Stimulated activated CD4-positive, alpha-beta T cell treated with anti-CD3 and anti-CD28 coated beads, Interleukin-2, amount 100 ng/mL, for 4 hours (primary cell): ENCODE measurements around the gene DNAH7.
"Not testable (repeated sequence)": the region's sequence is repeated elsewhere in the genome, so short reads cannot be mapped to it uniquely, and the experiment has no call there.

Source experiments
- DNase-seq: peaks from one replicate; pipeline ENCODE4 v3.0.0-alpha.2; 2020; ENCODE audit warnings: low read depth

Gene DNAH7

DNA sequence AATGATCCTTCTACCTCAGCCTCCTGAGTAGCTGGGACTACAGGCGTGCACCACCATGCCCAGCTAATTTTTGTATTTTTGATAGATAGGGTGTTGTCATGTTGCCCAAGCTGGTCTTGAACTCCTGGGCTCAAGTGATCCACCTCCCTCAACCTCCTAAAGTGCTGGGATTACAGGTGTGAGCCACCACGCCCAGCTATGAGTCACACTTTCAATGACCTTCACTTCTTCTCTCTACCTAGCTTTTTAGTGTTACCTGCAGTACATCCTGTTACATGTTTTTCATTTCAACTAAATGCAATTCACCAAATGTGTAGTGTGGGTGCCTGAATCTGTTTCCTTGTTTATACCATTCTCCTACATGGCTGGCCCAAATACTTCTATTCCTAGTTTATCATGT is 347.6 kb downstream of the DNAH7 start:
- no peak for DNase-seq

DNA sequence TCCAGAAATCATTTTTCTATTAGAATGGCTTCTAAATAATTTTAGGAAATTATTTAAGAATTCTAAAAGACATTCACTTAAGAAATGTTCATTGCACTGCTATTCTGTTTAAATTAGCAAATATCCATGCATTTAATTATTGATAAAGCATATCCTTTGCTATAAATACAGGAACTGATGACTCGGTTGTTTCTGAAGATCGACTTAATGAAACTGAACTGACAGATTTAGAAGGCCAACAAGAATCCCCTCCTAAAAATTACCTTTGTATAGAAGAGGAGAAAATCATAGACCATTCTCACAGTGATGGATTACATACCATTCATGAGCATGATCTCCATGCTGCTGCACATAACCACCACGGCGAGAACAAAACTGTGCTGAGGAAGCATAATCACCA is 352.2 kb downstream of the DNAH7 start:
- no peak for DNase-seq

DNA sequence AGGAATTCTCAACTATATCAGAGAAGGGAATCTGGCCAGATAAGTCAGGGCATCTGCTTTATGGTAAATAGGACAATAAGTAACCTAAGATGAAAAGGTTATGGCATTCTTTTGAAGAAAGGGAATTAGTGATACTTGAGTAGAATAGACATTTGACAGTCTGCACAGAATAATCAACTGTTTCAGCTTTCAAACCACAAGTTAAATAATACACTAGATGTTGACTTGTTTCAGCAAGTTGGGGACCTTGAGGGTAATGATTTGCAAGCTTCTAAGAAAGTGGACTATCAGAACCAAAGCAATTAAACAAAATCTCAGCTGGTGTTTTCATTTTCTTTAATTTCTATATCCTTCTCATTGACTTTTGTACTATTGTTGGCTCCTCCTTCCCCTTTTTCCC is 357.2 kb downstream of the DNAH7 start:
- DNase-seq: no peak

DNA sequence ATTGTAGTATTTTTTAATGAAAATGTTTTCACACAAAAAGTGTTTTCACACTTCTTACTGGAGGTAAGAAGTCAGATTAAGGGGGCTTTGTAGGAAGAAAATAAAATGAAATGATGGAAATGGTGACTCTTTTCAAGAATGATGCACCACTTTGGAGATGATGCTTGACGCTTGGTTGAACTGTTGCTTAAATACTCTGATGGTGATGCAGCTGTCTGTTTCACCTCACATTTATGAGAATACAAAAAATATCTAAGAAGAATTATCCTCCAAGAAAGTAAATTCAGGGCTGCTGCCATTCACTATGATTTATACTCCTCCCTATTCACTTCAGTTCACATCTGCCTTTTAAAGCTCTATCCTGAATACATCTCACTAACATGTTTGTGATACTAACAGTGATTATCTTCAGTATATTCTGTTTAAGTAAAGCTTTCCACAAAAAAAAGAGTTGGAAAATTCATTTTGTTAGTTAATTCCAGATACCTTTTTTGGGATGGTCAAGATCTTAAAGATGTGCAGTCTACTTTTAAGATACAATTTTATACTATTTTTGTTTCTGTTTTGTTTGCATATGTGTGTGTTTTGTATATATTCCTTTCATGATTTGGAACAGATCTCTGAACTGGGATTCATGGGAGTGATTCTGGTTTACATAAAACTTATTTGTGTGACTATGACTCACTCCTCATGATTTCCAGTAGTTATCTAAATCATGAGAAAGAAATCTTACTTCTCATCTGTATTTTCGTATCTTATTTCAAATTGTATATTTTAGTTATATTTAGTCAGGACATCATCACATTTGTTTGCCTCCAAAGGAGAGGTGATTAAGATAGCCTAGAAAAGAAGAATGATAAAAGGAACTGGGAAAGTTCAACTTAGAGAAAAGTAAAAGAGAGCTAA is 358.5 kb downstream of the DNAH7 start:
- DNase-seq: no peak

DNA sequence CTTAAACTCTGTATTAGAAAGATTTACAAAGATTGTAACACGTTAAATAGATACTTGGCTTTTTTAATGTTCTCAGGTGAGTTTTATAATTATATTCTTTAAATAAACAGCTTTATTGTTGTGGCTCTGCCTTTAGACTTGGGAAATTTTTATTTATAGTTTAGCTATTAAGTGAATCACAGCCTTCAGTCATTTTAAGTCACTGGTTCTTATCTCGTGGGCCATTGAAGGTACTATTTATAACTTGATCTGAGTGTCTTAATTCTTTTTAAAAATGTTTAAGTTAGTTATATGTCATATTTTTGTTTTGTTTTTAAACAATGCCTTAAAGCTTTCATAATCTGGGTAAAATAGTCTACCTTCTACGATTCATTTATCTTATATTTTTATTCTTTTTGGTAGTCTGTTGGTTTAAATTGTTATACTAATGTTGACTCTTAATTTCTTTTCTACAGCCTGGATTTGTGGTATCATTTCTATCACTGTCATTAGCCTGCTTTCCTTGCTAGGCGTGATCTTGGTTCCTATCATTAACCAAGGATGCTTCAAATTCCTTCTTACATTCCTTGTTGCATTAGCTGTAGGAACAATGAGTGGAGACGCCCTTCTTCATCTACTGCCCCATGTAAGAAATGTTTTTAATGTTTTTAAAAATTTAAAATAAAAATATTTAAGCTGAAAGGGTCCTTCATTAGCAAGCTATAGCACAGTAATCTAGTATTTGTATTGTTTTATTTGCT is 362.3 kb downstream of the DNAH7 start:
- DNase-seq: no peak

DNA sequence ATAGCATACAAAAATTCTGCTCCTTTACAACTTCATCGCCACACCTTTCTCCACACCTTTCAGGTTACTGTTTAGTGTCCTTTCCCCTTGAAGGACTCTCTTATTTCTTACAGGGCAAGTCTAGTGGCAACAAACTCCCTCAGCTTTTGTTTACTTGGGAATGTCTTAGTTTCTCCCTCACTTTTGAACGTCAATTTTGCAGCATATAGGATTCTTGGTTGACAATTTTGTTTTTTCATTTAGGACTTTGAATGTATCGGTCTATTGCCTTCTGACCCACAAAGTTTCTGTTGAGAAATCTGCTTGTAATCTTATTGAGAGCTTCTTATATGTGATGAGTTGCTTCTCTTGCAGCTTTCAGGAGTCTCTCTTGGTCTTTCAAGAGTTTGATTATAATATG is 368.2 kb downstream of the DNAH7 start:
- DNase-seq: no peak

DNA sequence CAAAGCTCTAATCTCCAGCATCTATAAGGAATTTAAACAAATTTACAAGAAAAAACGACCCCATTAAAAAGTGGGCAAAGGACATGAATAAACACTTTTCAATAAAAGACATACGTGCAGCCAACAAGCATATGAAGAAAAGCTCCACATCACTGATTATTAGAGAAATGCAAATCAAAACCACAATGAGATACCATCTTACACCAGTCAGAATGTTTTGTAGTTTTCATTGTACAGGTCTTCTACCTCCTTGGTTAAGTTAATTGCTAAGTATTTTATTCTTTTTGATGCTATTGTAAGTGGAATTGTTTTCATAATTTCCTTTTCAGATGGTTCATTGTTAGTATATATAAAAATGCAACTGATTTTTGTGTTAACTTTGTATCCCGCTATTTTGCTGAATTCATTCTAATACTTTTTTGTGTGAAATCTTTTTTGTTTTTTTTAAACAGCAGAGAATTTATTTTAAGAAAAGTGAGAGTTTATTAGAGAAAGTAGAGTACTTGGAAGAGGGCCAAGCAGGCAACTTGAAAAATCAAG is 370.9 kb downstream of the DNAH7 start:
- DNase-seq: no peak

DNA sequence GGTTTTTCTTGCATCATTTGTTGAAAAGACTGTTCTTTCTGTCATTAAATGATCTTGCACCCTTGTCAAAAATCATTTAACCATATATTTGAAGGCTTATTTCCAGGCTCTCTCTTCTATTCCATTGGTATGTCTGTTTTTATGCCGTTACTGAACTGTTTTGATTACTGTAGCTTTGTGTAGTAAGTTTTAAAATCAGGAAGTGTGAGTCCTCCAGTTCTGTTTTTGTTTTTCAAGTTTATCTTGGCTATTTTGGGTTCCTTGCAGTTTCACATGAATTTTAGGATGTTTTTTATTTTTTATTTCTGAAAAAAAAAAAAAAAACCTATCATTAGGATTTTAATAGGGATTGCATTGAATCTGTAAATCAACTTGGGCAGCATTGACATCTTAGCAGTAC is 372.6 kb downstream of the DNAH7 start:
- DNase-seq: no peak

DNA sequence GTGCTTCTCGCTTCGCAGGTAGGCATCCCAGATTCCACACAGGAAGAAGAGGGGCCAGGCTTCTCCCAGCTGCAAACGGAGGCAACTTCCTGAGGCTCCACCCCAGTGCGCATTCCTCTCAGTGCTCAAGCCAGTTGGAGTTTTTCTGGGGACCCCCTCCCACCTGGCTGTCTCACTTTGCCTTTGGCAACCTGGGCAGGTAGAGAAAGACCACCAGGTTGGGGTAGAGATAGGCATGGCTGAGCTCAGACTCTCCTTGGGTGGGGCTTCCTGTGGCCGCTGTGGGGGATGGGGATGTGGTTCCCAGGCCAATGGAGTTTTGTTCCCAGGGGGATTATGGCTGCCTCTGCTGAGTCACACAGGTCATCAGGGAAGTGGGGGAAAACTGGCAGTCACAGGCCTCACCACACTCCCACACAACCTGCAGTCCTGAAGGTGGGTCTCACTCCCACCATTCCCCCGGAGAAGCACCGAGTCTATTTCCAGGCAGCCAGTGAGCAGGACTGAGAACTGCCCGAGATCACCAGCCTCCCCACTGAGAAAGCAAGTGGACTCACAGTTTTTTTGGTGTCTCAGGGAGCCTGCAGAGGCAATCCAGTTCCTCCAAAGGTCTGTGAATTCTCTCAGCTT is 373.5 kb downstream of the DNAH7 start:
- DNase-seq: no peak

DNA sequence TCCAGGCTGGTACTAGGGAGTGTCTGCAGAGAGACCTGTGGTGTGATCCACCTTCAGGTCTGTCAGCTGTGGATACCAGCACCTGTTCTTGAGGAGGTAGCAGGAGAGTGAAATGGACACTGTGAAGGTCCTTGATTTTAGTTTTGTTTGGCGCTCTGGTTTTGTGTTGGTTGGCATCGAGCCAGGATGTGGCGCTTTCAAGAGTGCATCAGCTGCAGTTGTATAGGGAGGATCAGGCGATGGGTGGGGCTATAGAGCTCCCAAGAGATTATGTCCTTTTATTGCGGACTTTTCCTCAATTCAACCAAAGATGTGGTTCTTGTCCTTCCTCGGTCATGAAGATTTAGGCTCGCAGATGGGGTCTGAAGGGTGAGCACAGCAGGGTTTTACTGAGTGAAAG is 374.1 kb downstream of the DNAH7 start:
- DNase-seq: no peak

DNA sequence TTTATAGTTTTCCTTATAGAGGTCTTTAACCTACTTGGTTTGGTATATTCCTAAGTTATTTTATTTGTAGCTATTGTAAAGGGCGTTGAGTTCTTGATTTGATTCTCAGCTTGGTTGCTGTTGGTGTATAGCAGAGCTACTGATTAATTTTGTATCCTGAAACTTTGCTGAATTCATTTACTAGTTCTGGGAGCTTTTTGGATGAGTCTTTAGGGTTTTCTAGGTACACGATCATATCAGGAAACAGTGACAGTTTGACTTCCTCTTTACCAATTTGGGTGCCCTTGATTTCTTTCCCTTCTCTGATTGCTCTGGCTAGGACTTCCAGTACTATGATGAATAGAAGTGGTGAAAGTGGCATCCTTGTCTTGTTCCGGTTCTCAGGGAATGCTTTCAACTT is 376.1 kb downstream of the DNAH7 start:
- DNase-seq: not testable (repeated sequence)
